H9 (cell line): ENCODE results near the gene CENPO. TPM values are rescaled to one million over a fixed set of nuclear protein-coding genes. Genes with fewer than 3 reads are reported as not detected.

ENCODE experiments used
- DNase-seq: peaks from one replicate; pipeline ENCODE4 v3.0.0-alpha.2; 2017
- H2AFZ ChIP-seq: one replicate; pipeline ENCODE4 v1.6.1; 2013; ENCODE audit warnings: mild to moderate bottlenecking, low read length, control low read depth, moderate library complexity
- H2AK5ac ChIP-seq: 2 replicates; pipeline ENCODE4 v1.6.1; 2013; ENCODE audit warnings: low read length, control low read depth, mixed read lengths; ENCODE audit not compliant: insufficient read length
- H2BK120ac ChIP-seq: one replicate; pipeline ENCODE4 v1.6.1; 2013; ENCODE audit warnings: low read depth, mild to moderate bottlenecking, low read length, control low read depth, inconsistent platforms; ENCODE audit not compliant: poor library complexity, severe bottlenecking
- H2BK12ac ChIP-seq: 2 replicates; pipeline ENCODE4 v1.6.1; 2013; ENCODE audit warnings: low read length, control low read depth, mixed read lengths, low read depth; ENCODE audit not compliant: insufficient read length
- H2BK15ac ChIP-seq: 2 replicates; pipeline ENCODE4 v1.6.1; 2013; ENCODE audit warnings: low read depth, low read length, control low read depth
- H2BK20ac ChIP-seq: one replicate; pipeline ENCODE4 v1.6.1; 2013; ENCODE audit warnings: low read depth, mild to moderate bottlenecking, low read length, control low read depth, inconsistent platforms; ENCODE audit not compliant: poor library complexity, severe bottlenecking
- H2BK5ac ChIP-seq: 2 replicates; pipeline ENCODE4 v1.6.1; 2013; ENCODE audit warnings: low read length, control low read depth, mixed read lengths; ENCODE audit not compliant: insufficient read length
- H3K14ac ChIP-seq: 2 replicates; pipeline ENCODE4 v1.6.1; 2013; ENCODE audit warnings: low read length, control low read depth; ENCODE audit not compliant: insufficient read depth
- H3K18ac ChIP-seq: 2 replicates; pipeline ENCODE4 v1.6.1; 2013; ENCODE audit warnings: low read depth, mild to moderate bottlenecking, mixed read lengths, low read length, control low read depth; ENCODE audit not compliant: insufficient read length
- H3K23ac ChIP-seq: 2 replicates; pipeline ENCODE4 v1.6.1; 2013; ENCODE audit warnings: low read length, control low read depth, mixed read lengths, low read depth; ENCODE audit not compliant: insufficient read length
- H3K23me2 ChIP-seq: 2 replicates; pipeline ENCODE4 v1.6.1; 2013; ENCODE audit warnings: low read depth, mild to moderate bottlenecking, mixed read lengths, low read length, control low read depth; ENCODE audit not compliant: insufficient read length, poor library complexity, severe bottlenecking
- H3K27ac ChIP-seq: 2 replicates; pipeline ENCODE4 v1.5.1; 2013; ENCODE audit warnings: low read length, control low read depth, mixed read lengths, low read depth; ENCODE audit not compliant: insufficient read length
- H3K27me3 ChIP-seq: 2 replicates; pipeline ENCODE4 v1.6.1; 2013; ENCODE audit warnings: low read length, control low read depth, inconsistent platforms; ENCODE audit not compliant: insufficient read depth
- H3K4ac ChIP-seq: 2 replicates; pipeline ENCODE4 v1.6.1; 2013; ENCODE audit warnings: low read depth, mild to moderate bottlenecking, control low read depth, inconsistent platforms, low read length, moderate library complexity
- H3K4me1 ChIP-seq: 2 replicates; pipeline ENCODE4 v1.6.1; 2013; ENCODE audit warnings: low read length, control low read depth, inconsistent platforms; ENCODE audit not compliant: insufficient read depth
- H3K4me2 ChIP-seq: 2 replicates; pipeline ENCODE4 v1.6.1; 2013; ENCODE audit warnings: low read length, control low read depth, mixed read lengths; ENCODE audit not compliant: insufficient read length, insufficient read depth
- H3K56ac ChIP-seq: 2 replicates; pipeline ENCODE4 v1.6.1; 2013; ENCODE audit warnings: low read depth, mild to moderate bottlenecking, mixed read lengths, low read length, control low read depth; ENCODE audit not compliant: insufficient read length
- H3K79me1 ChIP-seq: 2 replicates; pipeline ENCODE4 v1.6.1; 2013; ENCODE audit warnings: low read depth, mild to moderate bottlenecking, moderate library complexity, low read length, control low read depth, inconsistent platforms; ENCODE audit not compliant: insufficient read depth, poor library complexity, severe bottlenecking
- H3K79me2 ChIP-seq: 2 replicates; pipeline ENCODE4 v1.6.1; 2013; ENCODE audit warnings: low read length, control low read depth, inconsistent platforms; ENCODE audit not compliant: insufficient read depth
- H3K9ac ChIP-seq: 2 replicates; pipeline ENCODE4 v1.6.1; 2013; ENCODE audit warnings: low read length, control low read depth, mixed read lengths; ENCODE audit not compliant: insufficient read length; ENCODE audit errors: extremely low read depth
- H3K9me3 ChIP-seq: one replicate; pipeline ENCODE4 v1.6.1; 2013; ENCODE audit warnings: low read depth, low read length, inconsistent platforms; ENCODE audit not compliant: control insufficient read depth
- H3T11ph ChIP-seq: one replicate; pipeline ENCODE4 v1.6.1; 2013; ENCODE audit warnings: mild to moderate bottlenecking, low read length, control low read depth, inconsistent platforms
- H4K20me1 ChIP-seq: one replicate; pipeline ENCODE4 v1.6.1; 2013; ENCODE audit not compliant: control insufficient read depth, insufficient read length, insufficient read depth
- H4K5ac ChIP-seq: 2 replicates; pipeline ENCODE4 v1.6.1; 2013; ENCODE audit warnings: low read depth, mild to moderate bottlenecking, mixed read lengths, low read length, control low read depth; ENCODE audit not compliant: insufficient read length
- H4K8ac ChIP-seq: replicated peaks from 2 replicates; pipeline ENCODE4 v1.6.1; 2013; ENCODE audit warnings: low read length, control low read depth, mixed read lengths, low read depth; ENCODE audit not compliant: insufficient read length
- H4K91ac ChIP-seq: 2 replicates; pipeline ENCODE4 v1.6.1; 2013; ENCODE audit warnings: low read depth, mild to moderate bottlenecking, moderate library complexity, mixed read lengths, low read length, control low read depth; ENCODE audit not compliant: insufficient read length
- H3K27ac Mint-ChIP-seq, 3 experiments: 2 replicates in 2 of 3; 3 replicates in 1 of 3; pipeline ENCODE4 v1.8.0; 2020 to 2021; ENCODE audit warnings: mixed read lengths in 3 of 3, mild to moderate bottlenecking in 1 of 3, moderate library complexity in 1 of 3
- H3K27me3 Mint-ChIP-seq: 2 replicates; pipeline ENCODE4 v1.8.0; 2021; ENCODE audit warnings: low read depth, mild to moderate bottlenecking, moderate library complexity, mixed read lengths
- H3K36me3 Mint-ChIP-seq, 3 experiments: 2 replicates in 2 of 3; 3 replicates in 1 of 3; pipeline ENCODE4 v1.8.0; 2020 to 2021; ENCODE audit warnings: low read depth in 3 of 3, mixed read lengths in 3 of 3; ENCODE audit not compliant: insufficient read depth in 1 of 3
- H3K4me1 Mint-ChIP-seq, 2 experiments: 2 replicates each; pipeline ENCODE4 v1.8.0; 2020; ENCODE audit warnings: mixed read lengths in 2 of 2
- H3K4me3 Mint-ChIP-seq, 2 experiments: 2 replicates in 1 of 2; 3 replicates in 1 of 2; pipeline ENCODE4 v1.8.0; 2020 to 2021; ENCODE audit warnings: mild to moderate bottlenecking in 2 of 2, mixed read lengths in 2 of 2, moderate library complexity in 1 of 2
- H3K9me3 Mint-ChIP-seq, 2 experiments: 2 replicates in 1 of 2; 3 replicates in 1 of 2; pipeline ENCODE4 v1.8.0; 2020; ENCODE audit warnings: mild to moderate bottlenecking in 2 of 2, mixed read lengths in 2 of 2, moderate library complexity in 1 of 2
- WGBS: extraction: QIAGEN DNeasy Blood & Tissue Kit; methylation state at CpG from one replicate; pipeline ENCODE4 v1.1.7; 2013; ENCODE audit warnings: missing lambda C conversion rate, low lambda C conversion rate, mixed read lengths; ENCODE audit not compliant: insufficient read length; ENCODE audit errors: extremely low coverage; 5-methylcytosine and 5-hydroxymethylcytosine counted together
- total RNA-seq: library from RNA; stranded (reverse); gene quantifications from 2 replicates; pipeline ENCODE4 v1.2.1, GENCODE V29; 2021
- TF ChIP-seq, protein P1 (sequence below): fragments of 200-600 bp; sonication (generic); conservative IDR thresholded peaks from 3 replicates; pipeline ENCODE4 v1.8.0; 2021; ENCODE audit warnings: antibody characterized with exemption, mild to moderate bottlenecking

The CENPO gene
- total RNA-seq, 1 experiment from 2014 or later = 49.5 TPM

DNA sequence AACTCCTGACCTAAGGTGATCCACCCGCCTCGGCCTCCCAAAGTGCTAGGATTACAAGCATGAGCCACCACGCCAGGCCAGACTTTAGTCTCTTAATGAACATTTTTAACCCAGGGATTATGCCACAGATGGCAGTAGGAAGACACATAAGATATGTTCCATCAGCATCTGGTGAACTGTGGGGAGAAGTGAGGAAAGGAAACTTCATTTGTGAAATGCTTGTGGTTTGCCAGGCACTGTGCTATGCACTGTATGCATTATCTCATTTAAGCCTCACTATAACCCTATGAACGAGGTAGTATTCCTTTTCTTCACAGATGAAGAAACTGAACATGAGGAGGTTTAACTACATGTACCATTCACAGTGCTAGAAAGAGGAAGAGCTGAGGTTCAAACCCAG lies 29.4 kb upstream of the CENPO start:
- Histone ChIP-seq H4K5ac (no peak overlapping the region), H3T11ph (no peak overlapping the region), H3K27me3 (no peaks in the 10 kb centered on the region), H2BK20ac (no peak overlapping the region), H2BK5ac (no peak overlapping the region), H2BK120ac (no peak overlapping the region), H3K23me2 (no peaks in the 10 kb centered on the region), H3K14ac (no peak overlapping the region), H2AK5ac (no peak overlapping the region), H2BK15ac (no peak overlapping the region), H3K9me3 (no peaks in the 10 kb centered on the region), H3K79me2 (no peaks in the 10 kb centered on the region), H3K4me1 (no peaks in the 10 kb centered on the region), H3K56ac (no peak overlapping the region), H2AFZ (no peak overlapping the region), H4K20me1 (no peaks in the 10 kb centered on the region), H4K91ac (no peak overlapping the region), H2BK12ac (no peak overlapping the region), H3K27ac (no peak overlapping the region), H3K9ac (no peak overlapping the region), H3K4ac (no peak overlapping the region), H3K23ac (no peak overlapping the region), H3K4me2 (no peak overlapping the region), H3K18ac (no peak overlapping the region), H3K79me1 (no peaks in the 10 kb centered on the region), H4K8ac (no peak overlapping the region)
- Mint-ChIP-seq H3K27me3 (no peaks in the 10 kb centered on the region), H3K4me1 (peaks cover 0 to 2% of the 10 kb centered on the region in 2 experiments; a peak in 2 of 4 replicates), H3K36me3 (peaks cover 4 to 16% (median 6%) of the 10 kb centered on the region in 3 experiments; a peak in 5 of 7 replicates), H3K9me3 (no peaks in the 10 kb centered on the region), H3K27ac (no peak overlapping the region), H3K4me3 (no peak overlapping the region)
- TF ChIP-seq, protein P1, sequence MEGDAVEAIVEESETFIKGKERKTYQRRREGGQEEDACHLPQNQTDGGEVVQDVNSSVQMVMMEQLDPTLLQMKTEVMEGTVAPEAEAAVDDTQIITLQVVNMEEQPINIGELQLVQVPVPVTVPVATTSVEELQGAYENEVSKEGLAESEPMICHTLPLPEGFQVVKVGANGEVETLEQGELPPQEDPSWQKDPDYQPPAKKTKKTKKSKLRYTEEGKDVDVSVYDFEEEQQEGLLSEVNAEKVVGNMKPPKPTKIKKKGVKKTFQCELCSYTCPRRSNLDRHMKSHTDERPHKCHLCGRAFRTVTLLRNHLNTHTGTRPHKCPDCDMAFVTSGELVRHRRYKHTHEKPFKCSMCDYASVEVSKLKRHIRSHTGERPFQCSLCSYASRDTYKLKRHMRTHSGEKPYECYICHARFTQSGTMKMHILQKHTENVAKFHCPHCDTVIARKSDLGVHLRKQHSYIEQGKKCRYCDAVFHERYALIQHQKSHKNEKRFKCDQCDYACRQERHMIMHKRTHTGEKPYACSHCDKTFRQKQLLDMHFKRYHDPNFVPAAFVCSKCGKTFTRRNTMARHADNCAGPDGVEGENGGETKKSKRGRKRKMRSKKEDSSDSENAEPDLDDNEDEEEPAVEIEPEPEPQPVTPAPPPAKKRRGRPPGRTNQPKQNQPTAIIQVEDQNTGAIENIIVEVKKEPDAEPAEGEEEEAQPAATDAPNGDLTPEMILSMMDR = no peak
- WGBS = no CpG with 5 or more reads among the region's 4 CpGs
- DNase-seq = no peak
